Endothelial cell of umbilical vein (primary cell): Measurements from ENCODE around the gene HAGH.

Source experiments
- MYC ChIP-seq: IDR thresholded peaks from one replicate; pipeline ENCODE4 v1.6.1; 2011; ENCODE audit warnings: mild to moderate bottlenecking, low read depth, low read length
- TF ChIP-seq, protein P1 (sequence below), 2 donors: IDR thresholded peaks; 1 replicate in 1 of 2; 2 replicates in 1 of 2; pipeline ENCODE4 v1.5.1; 2011; ENCODE audit warnings: low read length in 2 of 2, mild to moderate bottlenecking in 2 of 2, moderate library complexity in 2 of 2, control low read depth in 1 of 2, inconsistent platforms in 1 of 2, low read depth in 1 of 2; ENCODE audit not compliant: insufficient read depth in 1 of 2; ENCODE audit errors: extremely low read depth in 1 of 2

DNA sequence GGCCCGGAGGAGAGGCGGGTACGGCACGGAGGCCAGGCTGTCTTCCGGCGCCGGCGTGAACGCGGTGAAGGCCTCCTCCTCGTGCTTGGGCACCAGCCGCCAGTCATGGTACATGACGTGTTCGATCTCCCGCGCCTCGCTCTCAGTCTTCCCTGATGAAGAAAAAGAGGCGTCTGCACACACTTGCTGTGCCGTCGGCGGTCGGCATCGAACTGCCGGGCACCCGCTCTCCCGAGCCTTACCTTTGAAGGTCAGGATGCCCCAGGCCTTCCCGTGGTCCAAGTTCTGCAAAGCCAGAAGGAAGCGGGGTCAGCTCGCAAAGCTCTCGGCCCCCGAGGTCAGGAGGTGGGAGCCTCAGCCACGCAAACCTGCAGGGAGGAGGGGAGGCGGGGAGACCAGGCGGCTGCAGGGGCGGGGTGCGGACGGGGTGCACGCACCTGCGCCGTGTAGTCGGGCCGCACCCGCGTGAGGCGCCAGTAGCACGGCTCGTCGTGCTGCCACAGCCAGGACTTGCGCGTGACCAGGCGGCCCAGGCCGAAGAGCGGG is 54.2 kb downstream of the HAGH start, which contains the start of gene EME2:
- TF ChIP-seq, protein P1, sequence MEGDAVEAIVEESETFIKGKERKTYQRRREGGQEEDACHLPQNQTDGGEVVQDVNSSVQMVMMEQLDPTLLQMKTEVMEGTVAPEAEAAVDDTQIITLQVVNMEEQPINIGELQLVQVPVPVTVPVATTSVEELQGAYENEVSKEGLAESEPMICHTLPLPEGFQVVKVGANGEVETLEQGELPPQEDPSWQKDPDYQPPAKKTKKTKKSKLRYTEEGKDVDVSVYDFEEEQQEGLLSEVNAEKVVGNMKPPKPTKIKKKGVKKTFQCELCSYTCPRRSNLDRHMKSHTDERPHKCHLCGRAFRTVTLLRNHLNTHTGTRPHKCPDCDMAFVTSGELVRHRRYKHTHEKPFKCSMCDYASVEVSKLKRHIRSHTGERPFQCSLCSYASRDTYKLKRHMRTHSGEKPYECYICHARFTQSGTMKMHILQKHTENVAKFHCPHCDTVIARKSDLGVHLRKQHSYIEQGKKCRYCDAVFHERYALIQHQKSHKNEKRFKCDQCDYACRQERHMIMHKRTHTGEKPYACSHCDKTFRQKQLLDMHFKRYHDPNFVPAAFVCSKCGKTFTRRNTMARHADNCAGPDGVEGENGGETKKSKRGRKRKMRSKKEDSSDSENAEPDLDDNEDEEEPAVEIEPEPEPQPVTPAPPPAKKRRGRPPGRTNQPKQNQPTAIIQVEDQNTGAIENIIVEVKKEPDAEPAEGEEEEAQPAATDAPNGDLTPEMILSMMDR (IDR thresholded peaks at IDR 0.05; ENCODE audit: extremely low read depth in 1 of 2, insufficient read depth in 1 of 2, low read depth in 1 of 2, low read length in 2 of 2): no peak
- no peak for TF ChIP-seq MYC
